ENCODE data around the gene MTUS2.
A peak's percentile ranks its signal among the peaks of the same experiment; 100 is the strongest.

MTUS2 gene

GRCh38 chr13:29484796-29485195 is 664.7 kb downstream of the MTUS2 start:
- DNase-seq (ENCODE audit: low spot score), result no peak

DNA sequence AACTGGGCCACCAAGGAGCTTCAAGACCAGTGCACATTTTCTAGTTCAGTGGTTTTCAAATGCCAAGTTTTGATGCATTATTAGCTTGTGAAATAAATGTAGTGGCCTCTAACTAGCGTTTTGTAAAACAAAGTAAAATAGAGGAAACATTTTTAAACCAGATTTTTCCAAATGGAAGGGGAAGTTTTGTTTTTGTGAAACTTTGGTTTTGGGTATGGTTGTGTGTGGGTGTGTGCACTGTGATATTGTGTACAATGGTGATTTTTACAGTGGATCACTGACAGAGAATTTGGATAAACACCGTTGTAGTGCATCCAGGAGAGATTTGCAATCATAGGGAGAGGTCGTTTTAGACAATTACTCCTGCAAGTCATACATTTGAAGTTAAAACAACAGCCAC is 666.4 kb downstream of the MTUS2 start:
- no peak for DNase-seq (ENCODE audit: low spot score)

GRCh38 chr13:29487466-29488454 is 667.6 kb downstream of the MTUS2 start:
- no peak for DNase-seq (ENCODE audit: low spot score)

- DNase-seq (ENCODE audit: low spot score), result no peak
Observed at GRCh38 chr13:29489650-29490560, 669.8 kb downstream of the MTUS2 start.

- DNase-seq (ENCODE audit: low spot score), result no peak
Observed at GRCh38 chr13:29490561-29490885, 670.4 kb downstream of the MTUS2 start.

DNA sequence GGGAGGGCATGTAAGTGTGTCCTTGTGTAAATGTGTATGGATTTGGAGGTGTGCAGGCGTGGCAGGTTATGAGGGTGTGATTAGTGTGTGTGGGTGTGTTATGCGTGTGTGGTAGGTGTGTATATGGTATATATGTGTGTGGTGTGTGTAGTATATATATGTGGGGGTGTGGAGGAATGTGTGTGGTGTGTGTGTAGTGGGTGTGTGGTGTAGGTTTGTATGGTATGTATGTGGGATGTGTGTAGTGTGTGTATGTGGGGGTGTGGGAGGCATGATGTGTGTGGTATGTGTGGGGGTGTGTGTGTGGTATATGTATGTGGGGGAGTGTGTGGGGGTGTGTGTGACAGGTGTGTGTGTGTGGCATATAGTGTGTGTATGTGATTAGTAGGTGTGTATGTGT is 671.1 kb downstream of the MTUS2 start:
- no peak for DNase-seq (ENCODE audit: low spot score)

GRCh38 chr13:29493796-29494195 is 673.7 kb downstream of the MTUS2 start:
- no peak for DNase-seq (ENCODE audit: low spot score)

GRCh38 chr13:29494520-29494919 is 674.4 kb downstream of the MTUS2 start:
- no peak for DNase-seq (ENCODE audit: low spot score)

DNA sequence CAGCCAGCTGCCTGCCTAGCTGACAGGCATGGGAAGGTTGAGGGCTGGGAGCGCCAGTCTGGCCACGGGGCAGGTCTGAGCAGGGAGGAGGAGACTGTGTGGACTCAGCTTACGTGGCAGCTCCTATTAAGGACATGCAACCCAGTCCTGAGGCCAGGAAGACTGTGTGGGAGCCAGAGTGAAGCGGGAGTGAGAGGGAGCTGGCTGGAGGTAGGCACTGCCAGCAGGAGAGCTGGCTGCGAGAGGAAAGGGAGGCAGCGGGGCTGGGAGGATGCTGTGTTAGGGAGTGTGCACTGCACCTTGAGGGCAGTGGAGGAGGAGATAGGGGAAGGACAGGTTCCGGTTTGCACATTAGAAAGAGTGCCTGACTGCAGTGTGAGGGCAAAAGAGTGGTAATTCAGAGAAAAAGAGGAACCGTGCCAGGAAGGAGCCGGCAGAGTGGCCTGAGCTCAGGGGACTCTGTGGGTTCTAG is 676.1 kb downstream of the MTUS2 start:
- DNase-seq (ENCODE audit: low spot score), result no peak

DNA sequence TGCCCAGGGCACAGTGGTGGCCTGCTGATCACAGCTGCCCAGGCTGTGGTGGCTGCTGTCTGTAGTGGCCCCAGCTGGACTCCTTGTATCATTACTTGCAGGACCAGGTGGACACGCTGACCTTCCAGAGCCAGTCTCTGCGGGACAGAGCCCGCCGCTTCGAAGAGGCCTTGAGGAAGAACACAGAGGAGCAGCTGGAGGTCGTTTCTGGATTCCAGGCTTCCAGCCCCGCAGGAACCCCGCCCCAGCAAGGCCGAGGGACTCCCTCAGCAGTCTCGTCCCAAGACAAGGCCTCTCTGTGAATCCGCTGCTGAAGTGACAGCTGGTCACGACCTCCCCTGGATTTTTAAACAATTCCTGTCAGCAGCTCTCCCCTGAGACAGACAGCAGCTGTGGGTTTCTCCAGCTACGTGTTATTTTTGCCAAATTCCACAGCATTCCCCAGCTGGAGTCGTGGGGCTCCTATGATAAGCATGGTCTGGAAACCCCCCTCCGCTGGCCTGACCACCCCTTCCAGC is 677.1 kb downstream of the MTUS2 start:
- DNase-seq (ENCODE audit: low spot score), result peak; percentile 82

GRCh38 chr13:29498426-29499040 is 678.4 kb downstream of the MTUS2 start:
- no peak for DNase-seq (ENCODE audit: low spot score)

- DNase-seq (ENCODE audit: low spot score), result no peak
Observed at GRCh38 chr13:29499506-29500165, 679.5 kb downstream of the MTUS2 start.

DNA sequence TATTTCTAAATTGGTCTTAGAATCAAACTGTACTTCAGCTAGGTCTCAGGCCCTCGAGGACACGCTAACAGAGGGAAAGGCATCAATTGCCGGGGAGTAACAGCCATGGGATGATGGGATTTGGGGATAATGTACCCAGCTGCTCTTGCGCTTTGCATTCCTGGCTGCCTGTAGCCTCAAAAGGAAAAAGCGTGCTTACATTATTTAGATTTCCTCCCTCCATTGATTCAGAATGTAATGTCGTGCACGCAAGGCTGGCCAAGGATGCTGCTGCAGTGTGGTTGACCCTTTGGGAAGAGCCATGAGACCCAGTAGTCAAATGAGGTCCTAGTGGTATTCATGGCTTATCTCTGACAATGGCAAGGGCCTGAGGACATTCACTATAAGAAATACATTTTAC is 680.2 kb downstream of the MTUS2 start:
- DNase-seq (ENCODE audit: low spot score), result no peak

DNA sequence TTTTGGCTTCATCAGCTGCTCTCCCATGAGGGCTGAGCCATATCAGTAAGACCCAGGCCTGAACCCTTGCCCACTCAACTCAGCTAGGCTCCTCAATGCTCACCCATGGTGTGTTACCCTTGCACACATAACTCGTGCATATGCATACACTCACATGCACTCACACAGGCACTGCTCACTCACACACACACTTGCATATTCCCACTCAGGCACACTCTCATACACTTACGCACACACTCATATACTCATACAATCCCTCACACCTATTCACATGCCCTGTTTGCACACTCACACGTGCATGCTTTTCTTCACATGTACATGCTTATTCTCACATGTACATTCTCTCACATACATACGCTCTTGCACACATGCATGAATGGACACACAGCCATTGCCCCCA is 681.5 kb downstream of the MTUS2 start:
- no peak for DNase-seq (ENCODE audit: low spot score)

GRCh38 chr13:29502391-29503008 is 682.4 kb downstream of the MTUS2 start:
- no peak for DNase-seq (ENCODE audit: low spot score)

GRCh38 chr13:29503041-29503837 is 683.1 kb downstream of the MTUS2 start:
- DNase-seq (ENCODE audit: low spot score), result peak; percentile 66

DNA sequence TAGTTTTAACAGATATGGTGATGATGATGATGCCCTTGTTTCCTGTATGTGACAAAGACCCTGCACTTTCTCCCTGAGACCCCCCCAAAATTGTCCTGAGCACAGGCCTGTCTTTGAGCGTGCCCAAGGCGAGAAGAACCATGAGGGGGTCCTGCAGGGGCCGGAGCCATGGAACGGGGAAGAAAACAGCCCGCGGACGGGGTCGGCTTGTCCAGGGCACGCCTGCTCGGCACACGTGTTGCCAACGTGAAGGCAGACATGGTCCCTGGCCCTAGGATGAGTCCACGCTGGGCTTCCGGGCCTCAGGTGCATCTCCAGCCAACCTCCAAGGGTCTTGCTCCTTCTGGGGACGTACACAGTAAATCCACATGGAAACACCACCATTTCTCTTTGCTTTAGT is 684.6 kb downstream of the MTUS2 start:
- DNase-seq (ENCODE audit: low spot score), result no peak

DNA sequence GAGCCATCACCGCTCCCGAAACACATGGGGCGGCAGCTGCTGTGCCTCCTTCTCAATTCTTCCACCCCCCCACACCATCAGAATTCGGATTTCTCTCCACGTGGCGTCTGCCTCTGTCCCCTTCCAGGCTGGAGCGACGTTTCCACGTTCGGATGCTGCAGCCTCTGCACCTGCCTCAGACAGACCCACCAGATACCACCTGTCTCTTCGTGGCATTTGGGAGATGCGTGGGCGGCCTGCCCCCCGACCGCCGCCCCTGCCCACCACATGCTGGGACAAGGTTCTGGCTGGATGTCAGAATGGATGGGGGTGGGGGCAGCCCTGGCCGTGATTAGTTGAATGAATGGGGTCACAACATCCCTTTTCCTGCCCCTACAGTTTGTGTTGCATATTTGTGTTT is 685.4 kb downstream of the MTUS2 start:
- DNase-seq (ENCODE audit: low spot score), result no peak

DNA sequence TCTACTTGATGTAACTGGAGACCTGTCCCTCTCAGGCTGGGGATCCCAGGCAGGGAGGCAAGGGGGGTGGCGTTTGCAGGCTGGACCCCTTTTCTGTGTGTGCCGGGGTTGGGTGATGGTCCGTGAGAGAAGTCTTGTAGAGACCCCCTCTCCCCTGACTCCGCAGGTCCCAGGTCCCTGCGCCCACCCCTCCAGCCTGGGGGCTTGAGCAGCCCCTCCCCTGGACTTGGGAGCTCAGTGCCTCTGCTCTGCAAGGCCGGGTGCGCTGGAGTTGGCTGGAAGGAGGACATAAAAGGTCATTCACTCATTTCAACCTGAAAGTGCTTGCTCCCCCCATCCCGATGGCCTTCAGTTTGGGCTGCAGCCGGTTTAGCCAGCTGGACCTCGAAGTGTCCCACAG is 685.8 kb downstream of the MTUS2 start:
- no peak for DNase-seq (ENCODE audit: low spot score)

DNA sequence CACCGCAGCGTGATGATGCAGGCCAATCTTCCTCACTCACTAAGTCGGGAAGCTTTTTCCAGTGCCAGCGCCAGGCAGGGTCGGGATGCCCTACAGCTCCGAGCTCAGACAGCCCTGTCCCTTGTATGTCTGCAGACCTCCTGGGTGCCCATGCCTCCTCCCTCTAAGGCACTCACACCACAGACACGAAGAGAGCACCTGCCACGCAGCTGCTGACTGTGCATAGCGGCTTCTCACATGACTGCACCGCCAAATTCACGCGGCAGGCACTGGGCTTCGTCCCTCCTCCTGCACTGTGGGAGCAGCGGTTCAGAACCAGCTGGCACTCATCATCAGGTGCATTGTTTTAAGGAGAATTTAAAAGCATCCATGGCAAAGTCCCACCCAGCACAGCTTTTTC is 687.2 kb downstream of the MTUS2 start:
- no peak for DNase-seq (ENCODE audit: low spot score)

Data from hepatic stellate cell (primary cell).